ENCODE results near the gene IPCEF1. TPM values are rescaled to one million over a fixed set of nuclear protein-coding genes. Genes with fewer than 3 reads are reported as not detected.

The IPCEF1 gene
- total and polyA plus RNA-seq, 3 donors from 2014 or later: 3.6 to 4.8 (median 4.2) TPM

DNA sequence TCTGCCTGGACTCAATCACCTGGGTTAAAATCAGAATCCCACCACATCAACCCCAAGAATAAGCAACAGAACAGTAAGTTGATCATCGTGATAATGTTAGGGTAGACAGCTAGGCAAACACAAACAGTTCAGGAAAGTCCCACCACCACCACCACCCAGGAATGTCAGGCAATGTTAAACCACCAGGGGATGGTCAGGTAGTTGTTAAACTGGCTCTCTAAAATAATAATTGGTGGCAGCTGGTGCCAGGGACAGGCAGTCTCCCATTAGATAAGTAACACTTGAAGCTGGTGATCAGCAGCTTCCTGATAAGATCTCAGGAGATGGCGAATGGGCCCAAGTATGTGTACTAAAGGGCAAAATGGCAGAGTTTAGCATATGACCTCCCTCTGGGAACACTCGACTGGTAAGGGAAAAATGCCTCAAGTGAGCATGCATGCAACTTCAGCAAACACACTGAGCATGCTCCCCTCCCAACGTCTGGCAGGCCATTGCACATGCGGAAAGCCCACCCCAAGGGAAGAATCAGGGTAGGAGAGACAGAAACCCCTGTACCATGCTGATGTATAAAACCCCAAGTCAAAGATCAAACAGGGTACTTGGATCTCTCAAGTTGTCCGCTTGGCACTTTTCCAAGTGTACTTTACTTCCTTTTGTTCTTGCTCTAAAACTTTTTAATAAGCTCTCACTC lies 66.6 kb downstream of the IPCEF1 start:
- WGBS, 2 donors: 82 to 87% methylated on average over 6 of the region's 6 CpGs
- no peak for TF ChIP-seq POLR2A (IDR thresholded peaks at IDR 0.05)
- TF ChIP-seq, protein P1, sequence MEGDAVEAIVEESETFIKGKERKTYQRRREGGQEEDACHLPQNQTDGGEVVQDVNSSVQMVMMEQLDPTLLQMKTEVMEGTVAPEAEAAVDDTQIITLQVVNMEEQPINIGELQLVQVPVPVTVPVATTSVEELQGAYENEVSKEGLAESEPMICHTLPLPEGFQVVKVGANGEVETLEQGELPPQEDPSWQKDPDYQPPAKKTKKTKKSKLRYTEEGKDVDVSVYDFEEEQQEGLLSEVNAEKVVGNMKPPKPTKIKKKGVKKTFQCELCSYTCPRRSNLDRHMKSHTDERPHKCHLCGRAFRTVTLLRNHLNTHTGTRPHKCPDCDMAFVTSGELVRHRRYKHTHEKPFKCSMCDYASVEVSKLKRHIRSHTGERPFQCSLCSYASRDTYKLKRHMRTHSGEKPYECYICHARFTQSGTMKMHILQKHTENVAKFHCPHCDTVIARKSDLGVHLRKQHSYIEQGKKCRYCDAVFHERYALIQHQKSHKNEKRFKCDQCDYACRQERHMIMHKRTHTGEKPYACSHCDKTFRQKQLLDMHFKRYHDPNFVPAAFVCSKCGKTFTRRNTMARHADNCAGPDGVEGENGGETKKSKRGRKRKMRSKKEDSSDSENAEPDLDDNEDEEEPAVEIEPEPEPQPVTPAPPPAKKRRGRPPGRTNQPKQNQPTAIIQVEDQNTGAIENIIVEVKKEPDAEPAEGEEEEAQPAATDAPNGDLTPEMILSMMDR (IDR thresholded peaks at IDR 0.05): no peak
- H3K27ac ChIP-seq: no peak overlapping the region
- no peak for DNase-seq
- no peaks in the 10 kb centered on the region for H3K27me3 ChIP-seq
- no peak overlapping the region for H3K4me3 ChIP-seq
- H3K4me1 ChIP-seq: no peaks in the 10 kb centered on the region
- H3K9me3 ChIP-seq: no peaks in the 10 kb centered on the region
- intact Hi-C loops (cut with DNase I; ENCODE audit: low total_unique reads): no loop called here
- H3K36me3 ChIP-seq (ENCODE audit: low read depth, missing control alignments): no peaks in the 10 kb centered on the region

DNA sequence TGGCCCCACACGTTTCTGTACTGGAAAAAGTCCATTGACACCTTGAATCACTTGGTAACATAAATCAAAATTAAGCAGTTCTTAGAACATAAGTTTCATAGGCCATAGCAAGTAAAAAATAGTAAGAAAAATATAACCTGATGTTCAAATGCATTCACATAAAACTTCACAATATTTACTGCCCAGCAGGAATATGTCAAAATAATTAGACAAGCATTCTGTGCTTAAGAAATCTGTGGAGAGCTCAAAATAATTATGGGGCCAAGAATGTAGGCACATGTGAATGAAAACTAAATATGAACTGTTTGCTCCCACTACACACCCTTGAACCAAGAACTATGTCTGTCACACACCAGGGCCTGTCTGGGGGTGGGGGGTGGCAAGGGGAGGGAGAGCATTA lies 70.8 kb downstream of the IPCEF1 start:
- WGBS, 2 donors: 63 to 84% methylated on average over 1 of the region's 1 CpG
- no peak overlapping the region for H3K4me3 ChIP-seq
- no peak overlapping the region for H3K27ac ChIP-seq
- no peak for DNase-seq
- H3K27me3 ChIP-seq: no peaks in the 10 kb centered on the region
- H3K9me3 ChIP-seq: no peaks in the 10 kb centered on the region
- H3K36me3 ChIP-seq (ENCODE audit: low read depth, missing control alignments): no peaks in the 10 kb centered on the region
- H3K4me1 ChIP-seq: no peaks in the 10 kb centered on the region
- TF ChIP-seq, protein P1 (IDR thresholded peaks at IDR 0.05): no peak
- TF ChIP-seq POLR2A (IDR thresholded peaks at IDR 0.05): no peak
- intact Hi-C loops (cut with DNase I; ENCODE audit: low total_unique reads): no loop called here

DNA sequence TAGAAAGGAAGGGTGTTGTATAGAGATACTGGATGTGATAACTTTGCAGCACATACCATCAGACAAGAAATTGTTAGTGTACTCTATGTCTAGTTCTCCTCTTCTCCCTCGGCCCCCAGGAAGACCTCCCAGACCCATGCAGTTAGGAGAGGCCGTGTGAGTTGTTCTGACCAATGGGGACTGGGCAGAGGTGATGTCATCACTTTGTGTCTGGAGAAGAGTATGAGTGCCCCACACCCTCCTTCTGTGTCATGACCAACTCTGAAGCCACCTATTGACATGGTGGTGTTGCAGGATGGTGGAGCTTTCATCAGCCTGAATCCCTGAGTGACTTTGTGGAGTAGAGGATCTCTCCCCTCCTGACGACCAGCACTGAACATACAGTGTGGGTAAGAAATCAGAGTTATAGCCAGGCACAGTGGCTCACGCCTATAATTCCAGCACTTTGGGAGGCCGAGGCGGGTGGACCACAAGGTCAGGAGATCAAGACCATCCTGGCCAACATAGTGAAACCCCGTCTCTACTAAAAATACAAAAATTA lies 72.2 kb downstream of the IPCEF1 start:
- no peaks in the 10 kb centered on the region for H3K4me1 ChIP-seq
- no peaks in the 10 kb centered on the region for H3K27me3 ChIP-seq
- H3K36me3 ChIP-seq (ENCODE audit: low read depth, missing control alignments): no peaks in the 10 kb centered on the region
- DNase-seq: no peak
- no peaks in the 10 kb centered on the region for H3K9me3 ChIP-seq
- intact Hi-C loops (cut with DNase I; ENCODE audit: low total_unique reads): no loop called here
- no peak overlapping the region for H3K27ac ChIP-seq
- TF ChIP-seq, protein P1 (IDR thresholded peaks at IDR 0.05): no peak
- no peak for TF ChIP-seq POLR2A (IDR thresholded peaks at IDR 0.05)
- H3K4me3 ChIP-seq: no peak overlapping the region
- 99% methylated on average over 7 of the region's 7 CpGs for WGBS, 2 donors

GRCh38 chr6:154280521-154280920 lies 76.1 kb downstream of the IPCEF1 start:
- intact Hi-C loops (cut with DNase I; ENCODE audit: low total_unique reads): no loop called here
- H3K27ac ChIP-seq: no peak overlapping the region
- H3K4me1 ChIP-seq: no peaks in the 10 kb centered on the region

More at GRCh38 chr6:154280521-154280920, 76.1 kb downstream of the IPCEF1 start:
- WGBS, 2 donors: 90 to 91% methylated on average over 2 of the region's 2 CpGs
- TF ChIP-seq, protein P1 (IDR thresholded peaks at IDR 0.05): no peak
- no peak for TF ChIP-seq POLR2A (IDR thresholded peaks at IDR 0.05)
- no peak for DNase-seq
- H3K36me3 ChIP-seq (ENCODE audit: low read depth, missing control alignments): no peaks in the 10 kb centered on the region
- H3K27me3 ChIP-seq: no peaks in the 10 kb centered on the region
- H3K4me3 ChIP-seq: no peak overlapping the region
- H3K9me3 ChIP-seq: no peaks in the 10 kb centered on the region

Measured in testis (tissue), 3 donors.